GM12891 (cell line): Measurements from ENCODE around the gene TWF2.

Experiments
- POLR2A ChIP-seq: IDR thresholded peaks from 2 replicates; pipeline ENCODE4 v1.6.1; 2011; ENCODE audit warnings: low read depth, low read length, control low read depth
- POLR2AphosphoS5 ChIP-seq: IDR thresholded peaks from 2 replicates; pipeline ENCODE4 v1.6.1; 2011; ENCODE audit warnings: low read depth, low read length, control low read depth
- SPI1 ChIP-seq: IDR thresholded peaks from 2 replicates; pipeline ENCODE4 v1.6.1; 2011; ENCODE audit warnings: low read depth, low read length, control low read depth
- TAF1 ChIP-seq: IDR thresholded peaks from 2 replicates; pipeline ENCODE4 v1.6.1; 2011; ENCODE audit warnings: low read depth, low read length, control low read depth

DNA sequence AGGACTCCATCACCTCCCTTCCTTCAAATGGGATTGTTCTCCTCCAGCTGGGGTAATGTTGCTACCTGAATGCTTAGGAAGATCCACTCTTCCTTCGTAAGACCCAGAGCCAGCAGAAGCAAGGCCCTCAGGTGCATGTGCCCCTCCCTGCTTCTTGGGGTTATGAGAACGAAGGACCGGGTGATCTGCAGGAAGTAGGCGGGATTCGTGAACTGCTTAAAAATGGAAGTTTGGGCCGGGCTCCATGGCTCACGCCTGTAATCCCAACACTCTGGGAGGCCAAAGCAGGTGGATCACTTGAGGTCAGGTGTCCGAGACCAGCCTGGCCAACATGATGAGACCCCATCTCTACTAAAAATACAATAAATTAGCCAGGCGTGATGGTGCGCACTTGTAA, 21.6 kb downstream of the TWF2 start:
- no peak for TF ChIP-seq SPI1
- TF ChIP-seq TAF1: no peak
- no peak for TF ChIP-seq POLR2A
- TF ChIP-seq POLR2AphosphoS5: no peak
